ENCODE measurements around the gene OR7G2. TPM values are rescaled to one million over a fixed set of nuclear protein-coding genes. Genes with fewer than 3 reads are reported as not detected.

OR7G2 gene
- polyA plus RNA-seq (2013, experiment 1 of 4) = not detected
- polyA plus RNA-seq (2013, experiment 2 of 4) = not detected
- polyA plus RNA-seq (2013, experiment 3 of 4) = not detected
- not detected for polyA plus RNA-seq (2013, experiment 4 of 4)

DNA sequence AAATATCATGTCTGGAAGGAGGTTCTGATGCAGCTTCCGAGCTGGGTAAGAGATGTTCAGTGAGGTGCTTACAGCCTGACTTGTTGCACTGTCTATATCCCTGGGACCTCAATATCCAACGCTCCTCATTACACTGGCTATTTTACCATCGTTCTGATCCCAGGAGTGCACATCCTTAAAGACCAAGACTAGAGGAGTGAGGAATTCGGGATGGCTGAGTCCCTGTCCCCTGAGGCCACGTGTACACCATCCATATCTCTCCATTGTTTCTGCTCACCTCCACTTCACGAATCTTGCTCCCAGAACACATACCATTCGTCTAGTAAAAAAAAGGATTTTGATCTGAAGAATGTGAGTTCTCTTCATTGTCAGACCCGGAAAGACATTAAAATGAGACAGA is at the start of gene OR7G2:
Gene OR7G2 (minus strand): TSS at position 101 of the 400 bp plus-strand sequence. CDS start 4,232 bp downstream, outside the sequence.
- WGBS, 2 experiments = 65 to 73% methylated on average over 8 of the region's 8 CpGs
- no peaks in the 10 kb centered on the region for H3K4me1 ChIP-seq (ENCODE audit: control insufficient read depth, insufficient read depth, low read length)
- no peaks in the 10 kb centered on the region for H3K27me3 ChIP-seq (ENCODE audit: control insufficient read depth, insufficient read depth, low read length, poor library complexity, severe bottlenecking)
- H3K36me3 ChIP-seq (ENCODE audit: control insufficient read depth, insufficient read depth, low read length) = no peaks in the 10 kb centered on the region
- H3K27ac ChIP-seq (ENCODE audit: insufficient read depth, low read depth, low read length, poor library complexity, severe bottlenecking) = no peak within 1 kb of the TSS
- peaks cover 2% of the 10 kb centered on the region for H3K9me3 ChIP-seq (ENCODE audit: control insufficient read depth, low read length)
- H3K4me3 ChIP-seq (ENCODE audit: insufficient read depth, low read depth, low read length) = no peak within 1 kb of the TSS

GRCh38 chr19:9156304-9156703 is 49.0 kb upstream of the OR7G2 start:
- no peak overlapping the region for H3K4me3 ChIP-seq (ENCODE audit: insufficient read depth, low read depth, low read length)
- H3K36me3 ChIP-seq (ENCODE audit: control insufficient read depth, insufficient read depth, low read length) = peaks cover 78% of the 10 kb centered on the region
- H3K4me1 ChIP-seq (ENCODE audit: control insufficient read depth, insufficient read depth, low read length) = no peaks in the 10 kb centered on the region
- WGBS, 2 experiments = 92 to 93% methylated on average over 1 of the region's 1 CpG
- H3K27ac ChIP-seq (ENCODE audit: insufficient read depth, low read depth, low read length, poor library complexity, severe bottlenecking) = no peak overlapping the region
- no peaks in the 10 kb centered on the region for H3K27me3 ChIP-seq (ENCODE audit: control insufficient read depth, insufficient read depth, low read length, poor library complexity, severe bottlenecking)
- H3K9me3 ChIP-seq (ENCODE audit: control insufficient read depth, low read length) = peaks cover 15% of the 10 kb centered on the region

GRCh38 chr19:9155591-9155990 is 48.3 kb upstream of the OR7G2 start:
- Histone ChIP-seq H3K36me3 (ENCODE audit: control insufficient read depth, insufficient read depth, low read length) (peaks cover 74% of the 10 kb centered on the region), H3K4me3 (ENCODE audit: insufficient read depth, low read depth, low read length) (no peak overlapping the region), H3K4me1 (ENCODE audit: control insufficient read depth, insufficient read depth, low read length) (no peaks in the 10 kb centered on the region), H3K27ac (ENCODE audit: insufficient read depth, low read depth, low read length, poor library complexity, severe bottlenecking) (no peak overlapping the region), H3K27me3 (ENCODE audit: control insufficient read depth, insufficient read depth, low read length, poor library complexity, severe bottlenecking) (no peaks in the 10 kb centered on the region), H3K9me3 (ENCODE audit: control insufficient read depth, low read length) (peaks cover 16% of the 10 kb centered on the region)
- WGBS, 2 experiments = 90 to 94% methylated on average over 4 of the region's 4 CpGs

- Histone ChIP-seq H3K27me3 (ENCODE audit: control insufficient read depth, insufficient read depth, low read length, poor library complexity, severe bottlenecking) (no peaks in the 10 kb centered on the region), H3K4me3 (ENCODE audit: insufficient read depth, low read depth, low read length) (no peak overlapping the region), H3K27ac (ENCODE audit: insufficient read depth, low read depth, low read length, poor library complexity, severe bottlenecking) (no peak overlapping the region), H3K9me3 (ENCODE audit: control insufficient read depth, low read length) (peaks cover 19% of the 10 kb centered on the region), H3K36me3 (ENCODE audit: control insufficient read depth, insufficient read depth, low read length) (peaks cover 54% of the 10 kb centered on the region), H3K4me1 (ENCODE audit: control insufficient read depth, insufficient read depth, low read length) (no peaks in the 10 kb centered on the region)
- 96 to 98% methylated on average over 5 of the region's 5 CpGs for WGBS, 2 experiments
These were observed 44.1 kb upstream of the OR7G2 start for GRCh38 chr19:9151367-9151766.

- no peaks in the 10 kb centered on the region for H3K4me1 ChIP-seq (ENCODE audit: control insufficient read depth, insufficient read depth, low read length)
- no peaks in the 10 kb centered on the region for H3K27me3 ChIP-seq (ENCODE audit: control insufficient read depth, insufficient read depth, low read length, poor library complexity, severe bottlenecking)
- H3K27ac ChIP-seq (ENCODE audit: insufficient read depth, low read depth, low read length, poor library complexity, severe bottlenecking) = no peak overlapping the region
- H3K4me3 ChIP-seq (ENCODE audit: insufficient read depth, low read depth, low read length) = no peak overlapping the region
- 95 to 97% methylated on average over 5 of the region's 5 CpGs for WGBS, 2 experiments
- peaks cover 48% of the 10 kb centered on the region for H3K36me3 ChIP-seq (ENCODE audit: control insufficient read depth, insufficient read depth, low read length)
- H3K9me3 ChIP-seq (ENCODE audit: control insufficient read depth, low read length) = peaks cover 19% of the 10 kb centered on the region
These were observed 43.4 kb upstream of the OR7G2 start for GRCh38 chr19:9150650-9151049.

- Histone ChIP-seq H3K4me1 (ENCODE audit: control insufficient read depth, insufficient read depth, low read length) (no peaks in the 10 kb centered on the region), H3K9me3 (ENCODE audit: control insufficient read depth, low read length) (peaks cover 22% of the 10 kb centered on the region), H3K36me3 (ENCODE audit: control insufficient read depth, insufficient read depth, low read length) (peaks cover 48% of the 10 kb centered on the region), H3K4me3 (ENCODE audit: insufficient read depth, low read depth, low read length) (no peak overlapping the region), H3K27me3 (ENCODE audit: control insufficient read depth, insufficient read depth, low read length, poor library complexity, severe bottlenecking) (no peaks in the 10 kb centered on the region), H3K27ac (ENCODE audit: insufficient read depth, low read depth, low read length, poor library complexity, severe bottlenecking) (no peak overlapping the region)
- WGBS, 2 experiments = 92 to 97% methylated on average over 4 of the region's 4 CpGs
These were observed 42.7 kb upstream of the OR7G2 start for GRCh38 chr19:9149997-9150396.

- Histone ChIP-seq H3K9me3 (ENCODE audit: control insufficient read depth, low read length) (peaks cover 21% of the 10 kb centered on the region), H3K4me1 (ENCODE audit: control insufficient read depth, insufficient read depth, low read length) (no peaks in the 10 kb centered on the region), H3K36me3 (ENCODE audit: control insufficient read depth, insufficient read depth, low read length) (peaks cover 46% of the 10 kb centered on the region), H3K27ac (ENCODE audit: insufficient read depth, low read depth, low read length, poor library complexity, severe bottlenecking) (no peak overlapping the region), H3K4me3 (ENCODE audit: insufficient read depth, low read depth, low read length) (no peak overlapping the region), H3K27me3 (ENCODE audit: control insufficient read depth, insufficient read depth, low read length, poor library complexity, severe bottlenecking) (no peaks in the 10 kb centered on the region)
- WGBS, 2 experiments = 94 to 95% methylated on average over 3 of the region's 3 CpGs
These were observed 41.4 kb upstream of the OR7G2 start for GRCh38 chr19:9148697-9149096.

DNA sequence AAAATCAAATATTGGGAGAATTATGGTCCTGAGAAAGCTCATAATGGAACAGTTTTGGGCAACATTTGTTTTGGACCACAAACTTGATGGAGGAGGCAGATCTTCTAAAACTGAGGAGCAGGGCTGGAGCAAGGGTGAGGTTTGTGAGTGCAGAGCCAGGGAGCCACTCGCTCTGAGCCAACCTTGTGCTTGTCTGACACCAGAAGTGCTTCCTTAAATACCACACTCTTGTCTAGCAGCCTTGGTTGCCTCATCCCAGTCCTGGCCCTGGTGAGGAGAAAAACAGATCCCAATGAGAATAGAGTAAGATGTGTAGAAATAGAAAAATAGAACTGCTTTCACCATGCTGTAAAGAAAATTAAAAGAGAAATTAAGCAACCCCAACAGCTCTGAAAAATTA is 39.6 kb upstream of the OR7G2 start:
- Histone ChIP-seq H3K4me3 (ENCODE audit: insufficient read depth, low read depth, low read length) (no peak overlapping the region), H3K9me3 (ENCODE audit: control insufficient read depth, low read length) (peaks cover 16% of the 10 kb centered on the region), H3K27me3 (ENCODE audit: control insufficient read depth, insufficient read depth, low read length, poor library complexity, severe bottlenecking) (no peaks in the 10 kb centered on the region), H3K4me1 (ENCODE audit: control insufficient read depth, insufficient read depth, low read length) (no peaks in the 10 kb centered on the region), H3K36me3 (ENCODE audit: control insufficient read depth, insufficient read depth, low read length) (peaks cover 39% of the 10 kb centered on the region), H3K27ac (ENCODE audit: insufficient read depth, low read depth, low read length, poor library complexity, severe bottlenecking) (no peak overlapping the region)
- WGBS, 2 experiments = 84 to 100% methylated on average over 1 of the region's 1 CpG

DNA sequence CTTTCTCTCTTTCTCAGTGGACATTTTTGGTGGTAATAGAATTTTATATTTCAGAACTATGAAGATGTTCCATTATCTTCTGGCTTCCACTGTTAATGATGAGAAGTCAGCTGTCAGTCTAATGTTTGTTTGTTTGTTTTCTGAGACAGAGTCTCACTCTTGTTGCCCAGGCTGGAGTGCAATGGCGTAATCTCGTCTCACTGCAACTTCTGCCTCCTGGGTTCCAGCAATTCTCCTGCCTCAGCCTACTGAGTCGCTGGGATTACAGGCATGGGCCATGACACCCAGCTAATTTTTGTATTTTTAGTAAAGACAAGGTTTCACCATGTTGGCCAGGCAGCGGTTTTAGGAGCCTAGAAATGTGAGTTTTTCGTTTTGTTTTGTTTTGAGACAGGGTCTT is 37.6 kb upstream of the OR7G2 start:
- peaks cover 12% of the 10 kb centered on the region for H3K9me3 ChIP-seq (ENCODE audit: control insufficient read depth, low read length)
- H3K27ac ChIP-seq (ENCODE audit: insufficient read depth, low read depth, low read length, poor library complexity, severe bottlenecking) = no peak overlapping the region
- H3K27me3 ChIP-seq (ENCODE audit: control insufficient read depth, insufficient read depth, low read length, poor library complexity, severe bottlenecking) = no peaks in the 10 kb centered on the region
- no peak overlapping the region for H3K4me3 ChIP-seq (ENCODE audit: insufficient read depth, low read depth, low read length)
- H3K4me1 ChIP-seq (ENCODE audit: control insufficient read depth, insufficient read depth, low read length) = no peaks in the 10 kb centered on the region
- 90 to 94% methylated on average over 5 of the region's 5 CpGs for WGBS, 2 experiments
- H3K36me3 ChIP-seq (ENCODE audit: control insufficient read depth, insufficient read depth, low read length) = peaks cover 35% of the 10 kb centered on the region

DNA sequence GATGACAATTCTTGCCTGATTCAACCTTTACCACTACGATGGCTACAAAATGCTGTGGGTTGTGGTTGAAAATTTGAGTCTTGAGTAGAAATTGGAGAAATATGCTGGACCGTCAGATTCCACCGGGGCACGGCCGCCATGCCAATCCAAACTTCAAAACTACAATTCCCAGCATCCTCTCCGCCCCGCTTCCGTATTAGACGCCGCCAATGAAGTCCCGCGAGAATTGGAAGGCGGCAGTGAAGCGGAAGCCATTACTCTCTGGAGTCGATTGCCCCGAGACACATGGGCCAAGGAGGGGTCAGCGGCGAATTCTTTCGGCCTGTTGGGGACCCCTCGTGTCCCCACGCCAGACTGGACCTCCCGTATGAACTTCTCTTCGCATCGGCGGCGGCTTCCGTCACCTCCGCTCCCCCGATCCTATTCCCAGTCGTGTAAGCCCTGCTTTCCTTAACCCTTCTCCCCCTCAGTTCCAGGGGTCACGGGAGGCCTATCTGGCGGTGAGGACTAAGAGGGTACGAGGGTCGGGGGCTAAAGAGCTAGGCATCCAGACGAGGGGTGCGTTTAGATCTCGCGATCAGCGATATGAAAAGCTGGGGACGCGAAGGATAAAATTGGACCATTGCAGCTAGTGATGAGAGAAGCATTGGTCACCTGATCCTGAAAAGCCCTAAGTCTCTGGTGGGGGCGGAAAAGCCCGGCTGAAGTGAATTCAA is 33.0 kb upstream of the OR7G2 start, which contains the start of gene ZNF317:
Gene ZNF317 (plus strand): TSS at position 239 of the 716 bp plus-strand sequence. CDS start 15,620 bp downstream, outside the sequence.
- Histone ChIP-seq H3K27ac (ENCODE audit: insufficient read depth, low read depth, low read length, poor library complexity, severe bottlenecking) (peak within 1 kb of the TSS; percentile 38), H3K4me3 (ENCODE audit: insufficient read depth, low read depth, low read length) (peak within 1 kb of the TSS; percentile 89), H3K4me1 (ENCODE audit: control insufficient read depth, insufficient read depth, low read length) (no peaks in the 10 kb centered on the region), H3K36me3 (ENCODE audit: control insufficient read depth, insufficient read depth, low read length) (peaks cover 14% of the 10 kb centered on the region), H3K9me3 (ENCODE audit: control insufficient read depth, low read length) (peaks cover 6% of the 10 kb centered on the region), H3K27me3 (ENCODE audit: control insufficient read depth, insufficient read depth, low read length, poor library complexity, severe bottlenecking) (no peaks in the 10 kb centered on the region)
- 0% methylated on average over 43 of the region's 43 CpGs for WGBS, 2 experiments

Data from ectodermal cell (in vitro differentiated cells).